HL-60 (cell line): ENCODE results near the gene ADAMTS4.

Experiments used
- DNase-seq, 2 experiments: peaks; one replicate each; pipeline ENCODE4 v3.0.0-alpha.2; 2010 to 2020; ENCODE audit warnings: low read depth in 1 of 2, low spot score in 1 of 2
- H3K27ac ChIP-seq: fragments of 250-450 bp; sonication (Bioruptor Pico); replicated peaks from 2 replicates; pipeline ENCODE4 v1.5.1; 2020; ENCODE audit warnings: mild to moderate bottlenecking, moderate library complexity
- H3K27me3 ChIP-seq: fragments of 250-450 bp; sonication (Bioruptor Pico); 2 replicates; pipeline ENCODE4 v1.5.1; 2021; ENCODE audit warnings: mild to moderate bottlenecking, moderate library complexity; ENCODE audit not compliant: insufficient read depth, poor library complexity, severe bottlenecking
- H3K4me3 ChIP-seq: replicated peaks from 2 replicates; pipeline ENCODE4 v1.5.1; 2011; ENCODE audit warnings: mild to moderate bottlenecking, control low read depth, low read length; ENCODE audit not compliant: insufficient read depth
- CTCF ChIP-seq: IDR thresholded peaks from one replicate; pipeline ENCODE4 v1.5.1; 2011; ENCODE audit warnings: low read length, control low read depth, inconsistent platforms; ENCODE audit not compliant: insufficient read depth
- GABPA ChIP-seq: IDR thresholded peaks from 2 replicates; pipeline ENCODE4 v1.6.1; 2012; ENCODE audit warnings: low read depth
- POLR2AphosphoS5 ChIP-seq: IDR thresholded peaks from 2 replicates; pipeline ENCODE4 v1.6.1; 2012; ENCODE audit warnings: low read depth
- REST ChIP-seq: IDR thresholded peaks from 2 replicates; pipeline ENCODE4 v1.6.1; 2012; ENCODE audit warnings: low read depth; ENCODE audit not compliant: insufficient replicate concordance
- SPI1 ChIP-seq: IDR thresholded peaks from 2 replicates; pipeline ENCODE4 v1.6.1; 2012; ENCODE audit warnings: low read depth, mild to moderate bottlenecking, borderline replicate concordance

Gene ADAMTS4

GRCh38 chr1:161195171-161195570 lies 3.7 kb downstream of the ADAMTS4 start:
- Histone ChIP-seq H3K27ac (no peak overlapping the region), H3K27me3 (no peaks in the 10 kb centered on the region), H3K4me3 (no peak overlapping the region)
- TF ChIP-seq SPI1: peak; percentile 31; the same call in 1 of the 2 replicates
- TF ChIP-seq REST: no peak
- DNase-seq: peak in 1 of 2 experiments; percentile 75

GRCh38 chr1:161193561-161194235 lies 5.2 kb downstream of the ADAMTS4 start:
- no peak for DNase-seq
- no peak for TF ChIP-seq POLR2AphosphoS5
- TF ChIP-seq GABPA: no peak
- no peak for TF ChIP-seq SPI1
- TF ChIP-seq CTCF: no peak
- no peak for TF ChIP-seq REST
- H3K4me3 ChIP-seq: no peak overlapping the region
- no peaks in the 10 kb centered on the region for H3K27me3 ChIP-seq
- no peak overlapping the region for H3K27ac ChIP-seq

GRCh38 chr1:161192476-161193465 lies 6.1 kb downstream of the ADAMTS4 start:
- peak; percentile 61 to 76 for DNase-seq
- no peak for TF ChIP-seq GABPA
- peak; percentile 96 for TF ChIP-seq CTCF
- TF ChIP-seq SPI1: peak; percentile 74
- no peak for TF ChIP-seq POLR2AphosphoS5
- no peak for TF ChIP-seq REST
- no peak overlapping the region for H3K27ac ChIP-seq

More at GRCh38 chr1:161192476-161193465, 6.1 kb downstream of the ADAMTS4 start:
- no peak overlapping the region for H3K4me3 ChIP-seq
- H3K27me3 ChIP-seq: no peaks in the 10 kb centered on the region
